Activated CD8-positive, alpha-beta T cell treated with anti-CD3 and anti-CD28 coated beads for 36 hours (primary cell): Measurements from ENCODE around the gene NCAPG2. TPM values are rescaled to one million over a fixed set of nuclear protein-coding genes. Genes with fewer than 3 reads are reported as not detected.

ENCODE experiments used
- ATAC-seq: fragments of 200-7000 bp; cut with Tn5 transposase; one replicate; pipeline ENCODE4 v1.10.0; 2021; ENCODE audit warnings: mild to moderate bottlenecking, moderate library complexity
- CTCF ChIA-PET: fragments of 350-600 bp; sonication (Branson Sonifier 250); formaldehyde crosslinking; loops from one replicate; lab custom pipeline; 2021; ENCODE audit warnings: antibody characterized with exemption; lab: Charles Lee
- POLR2A ChIA-PET: fragments of 350-600 bp; sonication (Branson Sonifier 250); formaldehyde crosslinking; loops from one replicate; lab custom pipeline; 2021; ENCODE audit warnings: antibody characterized with exemption; lab: Charles Lee
- DNase-seq: peaks from one replicate; pipeline ENCODE4 v3.0.0-alpha.2; 2020
- H3K27ac Mint-ChIP-seq: one replicate; pipeline ENCODE4 v1.8.0; 2021; ENCODE audit warnings: mild to moderate bottlenecking, mixed read lengths
- H3K27me3 Mint-ChIP-seq: one replicate; pipeline ENCODE4 v1.8.0; 2021; ENCODE audit warnings: mixed read lengths
- H3K36me3 Mint-ChIP-seq: one replicate; pipeline ENCODE4 v1.8.0; 2021; ENCODE audit warnings: low read depth, mixed read lengths
- H3K4me1 Mint-ChIP-seq: one replicate; pipeline ENCODE4 v1.8.0; 2021; ENCODE audit warnings: low read depth, mixed read lengths
- H3K4me3 Mint-ChIP-seq: one replicate; pipeline ENCODE4 v1.8.0; 2021; ENCODE audit warnings: mild to moderate bottlenecking, moderate library complexity, mixed read lengths
- H3K9me3 Mint-ChIP-seq: one replicate; pipeline ENCODE4 v1.8.0; 2021; ENCODE audit warnings: mixed read lengths
- CTCF ChIP-seq: fragments of 200-600 bp; IDR thresholded peaks from one replicate; pipeline ENCODE4 v1.8.0; 2022; ENCODE audit warnings: antibody characterized with exemption, mild to moderate bottlenecking
- intact Hi-C: fragments of 100-400 bp; cut with micrococcal nuclease; formaldehyde crosslinking; loops from one replicate; pipeline ENCODE4 v1.10.0; 2022
- microRNA-seq: library from miRNA; unstranded; fragments of <30 nt; microRNA quantifications from one replicate; pipeline ENCODE4 v1.2.0, GENCODE V29; 2022; ENCODE audit warnings: borderline microRNAs expressed, borderline replicate concordance
- total RNA-seq, 2 experiments: library from RNA; stranded (reverse); gene quantifications; one replicate each; pipeline ENCODE4 v1.2.3, GENCODE V29; 2021

NCAPG2 gene
- total RNA-seq, 2 experiments from 2014 or later, result 108 to 113 TPM

- Mint-ChIP-seq H3K36me3 (no peaks in the 10 kb centered on the region), H3K9me3 (peaks cover 8% of the 10 kb centered on the region), H3K27me3 (peaks cover 52% of the 10 kb centered on the region), H3K4me3 (no peak overlapping the region), H3K4me1 (peaks cover 6% of the 10 kb centered on the region), H3K27ac (no peak overlapping the region)
- POLR2A ChIA-PET, result no interaction called here
- intact Hi-C loops, result no loop called here
- DNase-seq (no peak), ATAC-seq (no peak)
- no peak for TF ChIP-seq CTCF
- CTCF ChIA-PET, result no interaction called here
Measured at GRCh38 chr7:158584407-158584806, 120.2 kb downstream of the NCAPG2 start.

- Mint-ChIP-seq H3K36me3 (no peaks in the 10 kb centered on the region), H3K4me1 (peaks cover 6% of the 10 kb centered on the region), H3K4me3 (no peak overlapping the region), H3K27ac (no peak overlapping the region), H3K9me3 (peaks cover 8% of the 10 kb centered on the region), H3K27me3 (peaks cover 46% of the 10 kb centered on the region)
- TF ChIP-seq CTCF, result no peak
- intact Hi-C loops, result no loop called here
- no peak for ATAC-seq
- POLR2A ChIA-PET, result no interaction called here
- CTCF ChIA-PET, result no interaction called here
- no peak for DNase-seq
Measured at GRCh38 chr7:158583810-158584209, 120.8 kb downstream of the NCAPG2 start.

- Mint-ChIP-seq H3K9me3 (peaks cover 8% of the 10 kb centered on the region), H3K27ac (no peak overlapping the region), H3K36me3 (no peaks in the 10 kb centered on the region), H3K27me3 (peaks cover 45% of the 10 kb centered on the region), H3K4me3 (no peak overlapping the region), H3K4me1 (peaks cover 6% of the 10 kb centered on the region)
- no peak for ATAC-seq
- TF ChIP-seq CTCF, result no peak
- POLR2A ChIA-PET, result interaction anchor here (0.6 kb wide), 1 partner anchor 227 kb away, joined by 3 read pairs; no protein-coding TSS in a partner anchor
- intact Hi-C loops, result no loop called here
- DNase-seq, result no peak
- CTCF ChIA-PET, result no interaction called here
Measured at GRCh38 chr7:158583143-158583542, 121.5 kb downstream of the NCAPG2 start.

GRCh38 chr7:158582089-158582456 lies 122.5 kb downstream of the NCAPG2 start:
- Mint-ChIP-seq H3K4me1 (peaks cover 6% of the 10 kb centered on the region), H3K36me3 (no peaks in the 10 kb centered on the region), H3K9me3 (peaks cover 8% of the 10 kb centered on the region), H3K27ac (no peak overlapping the region), H3K4me3 (no peak overlapping the region), H3K27me3 (peaks cover 45% of the 10 kb centered on the region)
- ATAC-seq (no peak), DNase-seq (no peak)
- CTCF ChIA-PET, result no interaction called here
- POLR2A ChIA-PET, result no interaction called here
- TF ChIP-seq CTCF, result no peak
- intact Hi-C loops, result no loop called here

- POLR2A ChIA-PET, result no interaction called here
- peaks cover 8% of the 10 kb centered on the region for H3K9me3 Mint-ChIP-seq
- H3K27me3 Mint-ChIP-seq, result peaks cover 45% of the 10 kb centered on the region
- CTCF ChIA-PET, result no interaction called here
- H3K4me3 Mint-ChIP-seq, result no peak overlapping the region
- DNase-seq (no peak), ATAC-seq (no peak)
- intact Hi-C loops, result no loop called here
- peaks cover 6% of the 10 kb centered on the region for H3K4me1 Mint-ChIP-seq
- H3K27ac Mint-ChIP-seq, result no peak overlapping the region
- TF ChIP-seq CTCF, result no peak
- no peaks in the 10 kb centered on the region for H3K36me3 Mint-ChIP-seq
Measured at GRCh38 chr7:158581440-158582088, 123.0 kb downstream of the NCAPG2 start.

Small RNAs within 50 kb of the gene (microRNA-seq; reads per million reads assigned to microRNA genes)
- gene MIR5707, result not detected

Other genes with a start within 250 kb of the NCAPG2 start
- gene PTPRN2, start 117.0 kb downstream of the NCAPG2 start, total RNA-seq, result under 1 TPM; 0.49 to 0.65 TPM
- gene ESYT2, start 124.7 kb upstream of the NCAPG2 start, total RNA-seq, result 10 to 100 TPM; 55.5 to 56.6 TPM
- 10 to 100 TPM; 14.8 to 17.0 TPM for gene DYNC2I1, start 151.8 kb upstream of the NCAPG2 start, total RNA-seq